Epithelial cell of esophagus (primary cell): ENCODE results near the gene FGGY.

Source experiments
- DNase-seq: peaks from one replicate; pipeline ENCODE4 v3.0.0; 2010; ENCODE audit warnings: low read depth
- H3K4me3 ChIP-seq: 2 replicates; pipeline ENCODE4 v1.5.1; 2011; ENCODE audit warnings: mild to moderate bottlenecking, low read length, control low read depth
- CTCF ChIP-seq: IDR thresholded peaks from 2 replicates; pipeline ENCODE4 v1.5.1; 2011; ENCODE audit warnings: low read depth, mild to moderate bottlenecking, low read length, control low read depth, inconsistent platforms; ENCODE audit not compliant: insufficient read depth; ENCODE audit errors: missing control alignments

Gene FGGY

GRCh38 chr1:59322814-59323213 lies 25.9 kb downstream of the FGGY start:
- TF ChIP-seq CTCF: no peak
- no peak for DNase-seq
- H3K4me3 ChIP-seq: no peak overlapping the region

- no peak overlapping the region for H3K4me3 ChIP-seq
- DNase-seq: no peak
- no peak for TF ChIP-seq CTCF
Observed at GRCh38 chr1:59323879-59324278, 27.0 kb downstream of the FGGY start.

- no peak overlapping the region for H3K4me3 ChIP-seq
- DNase-seq: no peak
- no peak for TF ChIP-seq CTCF
Observed at GRCh38 chr1:59328353-59328752, 31.5 kb downstream of the FGGY start.

- DNase-seq: peak; percentile 96
- no peak overlapping the region for H3K4me3 ChIP-seq
- peak; percentile 55 for TF ChIP-seq CTCF
Observed at GRCh38 chr1:59329412-59330053, 32.6 kb downstream of the FGGY start.

GRCh38 chr1:59331686-59332620 lies 35.1 kb downstream of the FGGY start:
- H3K4me3 ChIP-seq: no peak overlapping the region

GRCh38 chr1:59332983-59333382 lies 36.1 kb downstream of the FGGY start:
- DNase-seq: peak; percentile 68
- no peak overlapping the region for H3K4me3 ChIP-seq
- no peak for TF ChIP-seq CTCF

More at GRCh38 chr1:59331686-59332620, 35.1 kb downstream of the FGGY start:
- TF ChIP-seq CTCF: no peak
- DNase-seq: no peak
